CD4-positive, alpha-beta T cell (primary cell): ENCODE data around the gene DPH5. TPM values are rescaled to one million over a fixed set of nuclear protein-coding genes. Genes with fewer than 3 reads are reported as not detected.
"Not testable (repeated sequence)": the region's sequence is repeated elsewhere in the genome, so short reads cannot be mapped to it uniquely, and the experiment has no call there.

Experiments used
- ATAC-seq: fragments of 200-7000 bp; cut with Tn5 transposase; one replicate; pipeline ENCODE4 v1.10.0; 2022; ENCODE audit warnings: mild to moderate bottlenecking; ENCODE audit not compliant: poor library complexity
- CTCF ChIA-PET: fragments of 350-600 bp; sonication (Branson Sonifier 250); formaldehyde crosslinking; loops from one replicate; lab custom pipeline; 2021; ENCODE audit warnings: antibody characterized with exemption, inconsistent platforms; lab: Charles Lee
- POLR2A ChIA-PET: fragments of 350-600 bp; sonication (Branson Sonifier 250); formaldehyde crosslinking; loops from one replicate; lab custom pipeline; 2021; ENCODE audit warnings: antibody characterized with exemption, inconsistent platforms; lab: Charles Lee
- DNase-seq, 14 experiments: peaks; one replicate each; pipeline ENCODE4 v3.0.0-alpha.2; 2013 to 2020; ENCODE audit warnings: mixed read lengths in 2 of 14
- H3K27ac ChIP-seq, 2 donors: one replicate each; pipeline versions ENCODE4 v1.5.1 to v1.7.0; 2013; ENCODE audit warnings: low read length in 2 of 2, low read depth in 1 of 2, mild to moderate bottlenecking in 1 of 2
- H3K27me3 ChIP-seq, 2 experiments: 1 replicate in 1 of 2; 2 replicates in 1 of 2; pipeline versions ENCODE4 v1.6.1 to v1.7.0; 2013; ENCODE audit warnings: low read length in 2 of 2, control low read depth in 1 of 2, mild to moderate bottlenecking in 1 of 2, moderate library complexity in 1 of 2; ENCODE audit not compliant: insufficient read depth in 2 of 2, control insufficient read depth in 1 of 2
- H3K36me3 ChIP-seq: one replicate; pipeline ENCODE4 v1.6.1; 2013; ENCODE audit warnings: low read length, control low read depth; ENCODE audit not compliant: insufficient read depth
- H3K4me1 ChIP-seq: one replicate; pipeline ENCODE4 v1.6.1; 2013; ENCODE audit warnings: low read length, control low read depth; ENCODE audit not compliant: insufficient read depth
- H3K4me3 ChIP-seq: one replicate; pipeline ENCODE4 v1.5.1; 2013; ENCODE audit warnings: mild to moderate bottlenecking, low read length, moderate library complexity
- H3K9me3 ChIP-seq, 2 experiments: 1 replicate in 1 of 2; 2 replicates in 1 of 2; pipeline versions ENCODE4 v1.6.1 to v1.7.0; 2013; ENCODE audit warnings: low read length in 2 of 2, mild to moderate bottlenecking in 2 of 2, control low read depth in 1 of 2, moderate library complexity in 1 of 2; ENCODE audit not compliant: control insufficient read depth in 1 of 2, insufficient read depth in 1 of 2
- H3K27ac Mint-ChIP-seq: one replicate; pipeline ENCODE4 v1.8.0; 2020; ENCODE audit warnings: mixed read lengths
- H3K27me3 Mint-ChIP-seq: one replicate; pipeline ENCODE4 v1.8.0; 2021; ENCODE audit warnings: mixed read lengths
- H3K36me3 Mint-ChIP-seq: one replicate; pipeline ENCODE4 v1.8.0; 2021; ENCODE audit warnings: low read depth, mixed read lengths
- H3K4me1 Mint-ChIP-seq: one replicate; pipeline ENCODE4 v1.8.0; 2021; ENCODE audit warnings: low read depth, mixed read lengths
- H3K4me3 Mint-ChIP-seq: one replicate; pipeline ENCODE4 v1.8.0; 2020; ENCODE audit warnings: mild to moderate bottlenecking, mixed read lengths
- H3K9me3 Mint-ChIP-seq: one replicate; pipeline ENCODE4 v1.8.0; 2020; ENCODE audit warnings: mixed read lengths
- CTCF ChIP-seq: fragments of 200-600 bp; IDR thresholded peaks from one replicate; pipeline ENCODE4 v1.8.0; 2022; ENCODE audit warnings: antibody characterized with exemption, mild to moderate bottlenecking
- intact Hi-C, 2 experiments: fragments of 100-400 bp; cut with DNase I in 1 of 2; cut with micrococcal nuclease in 1 of 2; formaldehyde crosslinking; loops; one replicate each; pipeline versions ENCODE4 v1.15.1 to v1.9.0; 2023 to 2025; cut with DNase I, micrococcal nuclease
- total RNA-seq, 174 experiments: library from RNA in 2 of 174; stranded (reverse) in 2 of 174; gene quantifications; one replicate each; pipeline ENCODE4 v1.2.3 and lab custom pipeline; 2021 to 2026

Gene DPH5
- total RNA-seq, 2 experiments from 2014 or later, result 31.3 to 35.4 TPM

DNA sequence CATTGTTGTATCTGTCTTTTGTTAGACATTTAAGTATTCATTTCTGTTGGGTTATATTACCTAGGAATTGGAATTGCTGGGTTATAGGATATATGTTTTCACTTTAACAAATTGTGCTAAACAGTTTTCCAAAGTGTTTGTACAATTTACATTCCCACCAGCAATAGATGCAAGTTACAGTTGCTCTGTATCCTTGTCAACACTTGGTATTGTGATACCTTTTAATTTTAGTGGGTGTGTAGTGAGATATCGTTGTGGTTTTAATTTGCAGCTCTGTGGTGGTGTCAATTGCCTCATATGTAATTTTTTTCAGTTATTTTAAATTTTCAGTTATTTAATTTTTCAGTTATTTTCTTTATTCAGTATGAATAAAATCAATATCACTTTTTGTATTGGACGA lies 7.4 kb upstream of the DPH5 start:
- no peak overlapping the region for H3K27ac ChIP-seq
- H3K9me3 ChIP-seq, result no peaks in the 10 kb centered on the region
- no peak overlapping the region for H3K4me3 ChIP-seq
- ChIA-PET CTCF (no interaction called here), POLR2A (no interaction called here)
- no peak overlapping the region for H3K27ac Mint-ChIP-seq
- DNase-seq, result no peak
- no peak for ATAC-seq
- H3K27me3 Mint-ChIP-seq, result no peaks in the 10 kb centered on the region
- peaks cover 58% of the 10 kb centered on the region for H3K36me3 Mint-ChIP-seq
- intact Hi-C loops, result no loop called here
- H3K4me1 Mint-ChIP-seq, result peaks cover 79% of the 10 kb centered on the region
- H3K4me1 ChIP-seq, result peaks cover 5% of the 10 kb centered on the region
- H3K4me3 Mint-ChIP-seq, result no peak overlapping the region
- no peaks in the 10 kb centered on the region for H3K27me3 ChIP-seq
- H3K36me3 ChIP-seq, result peaks cover 7% of the 10 kb centered on the region
- H3K9me3 Mint-ChIP-seq, result no peaks in the 10 kb centered on the region
- no peak for TF ChIP-seq CTCF

GRCh38 chr1:101032129-101032528 lies 6.5 kb upstream of the DPH5 start:
- H3K9me3 Mint-ChIP-seq, H3K27ac Mint-ChIP-seq, CTCF ChIA-PET, ATAC-seq, H3K4me3 ChIP-seq, H3K27ac ChIP-seq, H3K36me3 ChIP-seq, H3K9me3 ChIP-seq, DNase-seq, H3K27me3 Mint-ChIP-seq, H3K4me3 Mint-ChIP-seq, intact Hi-C loops, H3K27me3 ChIP-seq, POLR2A ChIA-PET: not testable (repeated sequence)
- H3K36me3 Mint-ChIP-seq, result peaks cover 54% of the 10 kb centered on the region
- H3K4me1 ChIP-seq, result peaks cover 12% of the 10 kb centered on the region
- H3K4me1 Mint-ChIP-seq, result peaks cover 82% of the 10 kb centered on the region

GRCh38 chr1:101030881-101031280 lies 5.3 kb upstream of the DPH5 start:
- peaks cover 19% of the 10 kb centered on the region for H3K4me1 ChIP-seq
- no peak overlapping the region for H3K4me3 Mint-ChIP-seq
- ChIA-PET POLR2A (no interaction called here), CTCF (interaction anchor here (1.5 kb wide), 1 partner anchor 327 kb away, joined by 5 read pairs; no protein-coding TSS in a partner anchor)
- no peaks in the 10 kb centered on the region for H3K9me3 ChIP-seq
- intact Hi-C loops, result no loop called here
- no peaks in the 10 kb centered on the region for H3K27me3 ChIP-seq
- H3K4me3 ChIP-seq, result no peak overlapping the region
- peaks cover 51% of the 10 kb centered on the region for H3K36me3 Mint-ChIP-seq
- H3K27ac ChIP-seq, result no peak overlapping the region
- ATAC-seq (no peak), DNase-seq (no peak)
- peaks cover 82% of the 10 kb centered on the region for H3K4me1 Mint-ChIP-seq
- H3K27ac Mint-ChIP-seq, result peak overlapping the region; percentile 34
- H3K9me3 Mint-ChIP-seq, result no peaks in the 10 kb centered on the region
- H3K36me3 ChIP-seq, result no peaks in the 10 kb centered on the region
- H3K27me3 Mint-ChIP-seq, result no peaks in the 10 kb centered on the region
- TF ChIP-seq CTCF, result no peak

- Mint-ChIP-seq H3K9me3 (no peaks in the 10 kb centered on the region), H3K27ac (no peak overlapping the region), H3K4me1 (peaks cover 83% of the 10 kb centered on the region), H3K27me3 (no peaks in the 10 kb centered on the region), H3K4me3 (peak overlapping the region; percentile 12), H3K36me3 (peaks cover 59% of the 10 kb centered on the region)
- H3K36me3 ChIP-seq, result no peaks in the 10 kb centered on the region
- H3K27me3 ChIP-seq, result no peaks in the 10 kb centered on the region
- no peak for TF ChIP-seq CTCF
- peaks cover 19% of the 10 kb centered on the region for H3K4me1 ChIP-seq
- H3K9me3 ChIP-seq, result no peaks in the 10 kb centered on the region
- ATAC-seq (no peak), DNase-seq (no peak)
- H3K4me3 ChIP-seq, result no peak overlapping the region
- ChIA-PET CTCF (interaction anchor here (1.4 to 1.5 kb wide), 2 partner anchors 259 to 328 kb away, joined by 3 to 5 read pairs; no protein-coding TSS in a partner anchor), POLR2A (interaction anchor here (1.1 kb wide), 1 partner anchor 102 kb away, joined by 3 read pairs; no protein-coding TSS in a partner anchor)
- H3K27ac ChIP-seq, result no peak overlapping the region
- intact Hi-C loops, result loop anchor here (5.0 kb wide), 4 partner anchors 48 to 258 kb away; no protein-coding TSS in a partner anchor
Measured at GRCh38 chr1:101029184-101029583, 3.6 kb upstream of the DPH5 start.
